Measurements from ENCODE around the gene CRLF3.

DNA sequence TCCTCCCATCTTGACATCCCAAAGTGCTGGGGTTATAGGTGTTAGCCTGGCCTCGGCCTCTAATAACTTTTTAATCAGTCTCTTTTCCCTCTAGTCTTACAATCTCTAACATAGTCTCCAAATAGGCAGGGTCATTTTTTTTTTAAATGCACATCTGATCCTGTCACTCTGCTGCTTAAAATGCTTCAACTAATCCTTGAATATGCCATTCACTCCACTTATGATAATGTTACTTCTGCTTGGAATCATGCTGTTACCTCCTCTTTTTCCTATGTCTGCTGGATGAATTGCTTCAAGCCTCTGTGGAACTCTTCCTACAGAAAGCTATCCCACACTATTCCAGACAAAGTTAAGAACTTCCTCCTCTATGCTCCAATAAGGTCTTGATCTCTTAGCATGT lies 22.8 kb downstream of the CRLF3 start:
- TF ChIP-seq, protein P1, sequence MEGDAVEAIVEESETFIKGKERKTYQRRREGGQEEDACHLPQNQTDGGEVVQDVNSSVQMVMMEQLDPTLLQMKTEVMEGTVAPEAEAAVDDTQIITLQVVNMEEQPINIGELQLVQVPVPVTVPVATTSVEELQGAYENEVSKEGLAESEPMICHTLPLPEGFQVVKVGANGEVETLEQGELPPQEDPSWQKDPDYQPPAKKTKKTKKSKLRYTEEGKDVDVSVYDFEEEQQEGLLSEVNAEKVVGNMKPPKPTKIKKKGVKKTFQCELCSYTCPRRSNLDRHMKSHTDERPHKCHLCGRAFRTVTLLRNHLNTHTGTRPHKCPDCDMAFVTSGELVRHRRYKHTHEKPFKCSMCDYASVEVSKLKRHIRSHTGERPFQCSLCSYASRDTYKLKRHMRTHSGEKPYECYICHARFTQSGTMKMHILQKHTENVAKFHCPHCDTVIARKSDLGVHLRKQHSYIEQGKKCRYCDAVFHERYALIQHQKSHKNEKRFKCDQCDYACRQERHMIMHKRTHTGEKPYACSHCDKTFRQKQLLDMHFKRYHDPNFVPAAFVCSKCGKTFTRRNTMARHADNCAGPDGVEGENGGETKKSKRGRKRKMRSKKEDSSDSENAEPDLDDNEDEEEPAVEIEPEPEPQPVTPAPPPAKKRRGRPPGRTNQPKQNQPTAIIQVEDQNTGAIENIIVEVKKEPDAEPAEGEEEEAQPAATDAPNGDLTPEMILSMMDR (IDR thresholded peaks at IDR 0.05; ENCODE audit: borderline replicate concordance, extremely low read depth, low read length, poor library complexity, severe bottlenecking): no peak
- no peak for TF ChIP-seq EZH2 (IDR thresholded peaks at IDR 0.05; ENCODE audit: borderline replicate concordance, low read depth, low read length, severe bottlenecking)

Data from DND-41 (cell line).